Vagina (tissue), 2 donors: Measurements from ENCODE around the gene AMMECR1. TPM values are rescaled to one million over a fixed set of nuclear protein-coding genes. Genes with fewer than 3 reads are reported as not detected.

Experiments
- DNase-seq, 2 donors: peaks; one replicate each; pipeline ENCODE4 v3.0.0-alpha.2; 2017; ENCODE audit errors: extremely low spot score in 2 of 2
- H3K27ac ChIP-seq: fragments of 200-600 bp; sonication (generic); one replicate; pipeline ENCODE4 v1.5.1; 2019
- H3K27me3 ChIP-seq: fragments of 200-600 bp; sonication (generic); one replicate; pipeline ENCODE4 v1.5.1; 2019
- H3K36me3 ChIP-seq, 2 donors: fragments of 200-600 bp; sonication (generic); one replicate each; pipeline ENCODE4 v1.5.1; 2017 to 2019
- H3K4me1 ChIP-seq: fragments of 200-600 bp; sonication (generic); one replicate; pipeline ENCODE4 v1.5.1; 2019
- H3K4me3 ChIP-seq, 2 donors: fragments of 200-600 bp; sonication (generic); 1 replicate in 1 of 2; 2 replicates in 1 of 2; pipeline ENCODE4 v1.5.1; 2016 to 2019
- H3K9me3 ChIP-seq: fragments of 200-600 bp; sonication (generic); one replicate; pipeline ENCODE4 v1.5.1; 2019
- CTCF ChIP-seq, 3 experiments: fragments of 450-650 bp in 2 of 3; fragments of 200-600 bp in 1 of 3; sonication (generic) in 1 of 3; IDR thresholded peaks; one replicate each; pipeline ENCODE4 v1.5.1; 2017 to 2019; ENCODE audit warnings: antibody characterized with exemption in 3 of 3, mild to moderate bottlenecking in 2 of 3, moderate library complexity in 2 of 3
- POLR2A ChIP-seq, 2 donors: fragments of 450-650 bp; IDR thresholded peaks; one replicate each; pipeline ENCODE4 v1.6.1; 2017; ENCODE audit warnings: antibody characterized with exemption in 2 of 2, mild to moderate bottlenecking in 2 of 2, moderate library complexity in 2 of 2
- POLR2AphosphoS5 ChIP-seq, 2 donors: sonication (generic); formaldehyde crosslinking; IDR thresholded peaks; one replicate each; pipeline ENCODE4 v1.9.0; 2017; ENCODE audit warnings: antibody characterized with exemption in 2 of 2, mild to moderate bottlenecking in 2 of 2, low read depth in 1 of 2; ENCODE audit not compliant: insufficient read depth in 1 of 2
- intact Hi-C: fragments of 100-400 bp; cut with DNase I; formaldehyde crosslinking; loops from one replicate; pipeline ENCODE4 v1.15.1; 2023
- total RNA-seq: library from RNA; depleted of rRNA; stranded (reverse); fragments of >200 nt; gene quantifications from one replicate; pipeline ENCODE4 v1.2.3, GENCODE V29; 2016

Gene AMMECR1
- total RNA-seq, 1 donor from 2014 or later, result 8.1 TPM

DNA sequence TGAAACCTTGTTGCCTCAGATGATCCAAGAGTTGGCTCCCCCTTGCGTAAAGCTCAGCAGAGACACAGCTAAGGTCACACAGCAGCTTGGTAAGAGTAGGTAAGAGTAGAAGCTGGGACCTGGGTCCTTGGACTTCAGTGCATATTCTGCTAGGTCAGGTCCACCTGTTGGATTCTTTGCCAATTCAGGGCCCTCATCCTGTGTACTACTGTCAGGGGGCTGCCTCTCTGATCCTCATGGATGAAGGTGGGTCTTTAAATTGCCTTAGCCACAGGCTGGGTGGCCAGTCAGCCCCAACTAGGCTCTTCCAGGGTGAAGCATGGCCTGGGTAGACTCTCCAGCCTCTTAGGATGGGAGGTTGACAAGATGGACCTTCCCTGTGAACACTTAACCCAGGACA, 155.8 kb downstream of the AMMECR1 start:
- TF ChIP-seq POLR2AphosphoS5 (IDR thresholded peaks at IDR 0.05; ENCODE audit: insufficient read depth in 1 of 2, low read depth in 1 of 2) (no peak), POLR2A (IDR thresholded peaks at IDR 0.05) (no peak), CTCF (IDR thresholded peaks at IDR 0.05) (no peak)
- intact Hi-C loops, result no loop called here

DNA sequence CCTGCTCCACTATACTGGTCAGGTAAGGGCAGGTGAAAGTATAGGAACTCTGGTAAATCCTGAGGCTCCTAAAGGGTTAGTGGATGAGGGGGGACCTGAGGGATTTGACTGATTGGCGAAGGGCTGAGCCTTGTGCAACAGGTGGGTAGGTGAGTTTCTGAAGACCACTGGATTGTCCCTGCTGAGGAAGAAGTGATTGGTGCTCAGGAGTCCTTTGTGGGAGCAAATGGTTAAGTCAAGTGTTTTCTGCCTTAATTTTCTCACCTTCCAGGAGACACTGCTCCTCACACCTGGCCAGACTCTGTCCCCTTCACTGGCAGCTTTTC, 156.6 kb downstream of the AMMECR1 start:
- H3K4me3 ChIP-seq, result no peak overlapping the region
- TF ChIP-seq CTCF (IDR thresholded peaks at IDR 0.05) (no peak), POLR2A (IDR thresholded peaks at IDR 0.05) (no peak), POLR2AphosphoS5 (IDR thresholded peaks at IDR 0.05; ENCODE audit: insufficient read depth in 1 of 2, low read depth in 1 of 2) (no peak)
- H3K27ac ChIP-seq, result no peak overlapping the region
- H3K9me3 ChIP-seq, result no peaks in the 10 kb centered on the region
- H3K4me1 ChIP-seq, result peaks cover 7% of the 10 kb centered on the region
- DNase-seq, result no peak
- intact Hi-C loops, result no loop called here
- no peaks in the 10 kb centered on the region for H3K27me3 ChIP-seq
- H3K36me3 ChIP-seq, result no peaks in the 10 kb centered on the region

More for the DNA sequence above, 155.8 kb downstream of the AMMECR1 start:
- Histone ChIP-seq H3K9me3 (no peaks in the 10 kb centered on the region), H3K27me3 (no peaks in the 10 kb centered on the region), H3K4me3 (no peak overlapping the region), H3K4me1 (peaks cover 7% of the 10 kb centered on the region), H3K36me3 (no peaks in the 10 kb centered on the region), H3K27ac (no peak overlapping the region)
- peak in 1 of 2 donors; percentile 72 for DNase-seq

GRCh38 chrX:110159865-110160264, 158.0 kb downstream of the AMMECR1 start:
- Histone ChIP-seq H3K9me3 (no peaks in the 10 kb centered on the region), H3K27me3 (no peaks in the 10 kb centered on the region), H3K4me3 (no peak overlapping the region), H3K4me1 (peaks cover 7% of the 10 kb centered on the region), H3K36me3 (no peaks in the 10 kb centered on the region), H3K27ac (no peak overlapping the region)
- no peak for DNase-seq
- TF ChIP-seq CTCF (IDR thresholded peaks at IDR 0.05) (no peak), POLR2AphosphoS5 (IDR thresholded peaks at IDR 0.05; ENCODE audit: insufficient read depth in 1 of 2, low read depth in 1 of 2) (no peak), POLR2A (IDR thresholded peaks at IDR 0.05) (no peak)
- intact Hi-C loops, result loop anchor here (5.0 kb wide), 1 partner anchor 252 kb away; no protein-coding TSS in a partner anchor

GRCh38 chrX:110159235-110159634, 158.7 kb downstream of the AMMECR1 start:
- Histone ChIP-seq H3K27me3 (no peaks in the 10 kb centered on the region), H3K36me3 (no peaks in the 10 kb centered on the region), H3K27ac (no peak overlapping the region), H3K4me1 (peaks cover 7% of the 10 kb centered on the region), H3K9me3 (no peaks in the 10 kb centered on the region), H3K4me3 (no peak overlapping the region)
- intact Hi-C loops, result loop anchor here (5.0 kb wide), 1 partner anchor 253 kb away; no protein-coding TSS in a partner anchor
- DNase-seq, result peak in 1 of 2 donors; percentile 79
- TF ChIP-seq CTCF (IDR thresholded peaks at IDR 0.05), result no peak
- TF ChIP-seq POLR2AphosphoS5 (IDR thresholded peaks at IDR 0.05; ENCODE audit: insufficient read depth in 1 of 2, low read depth in 1 of 2), result no peak
- TF ChIP-seq POLR2A (IDR thresholded peaks at IDR 0.05), result no peak

DNA sequence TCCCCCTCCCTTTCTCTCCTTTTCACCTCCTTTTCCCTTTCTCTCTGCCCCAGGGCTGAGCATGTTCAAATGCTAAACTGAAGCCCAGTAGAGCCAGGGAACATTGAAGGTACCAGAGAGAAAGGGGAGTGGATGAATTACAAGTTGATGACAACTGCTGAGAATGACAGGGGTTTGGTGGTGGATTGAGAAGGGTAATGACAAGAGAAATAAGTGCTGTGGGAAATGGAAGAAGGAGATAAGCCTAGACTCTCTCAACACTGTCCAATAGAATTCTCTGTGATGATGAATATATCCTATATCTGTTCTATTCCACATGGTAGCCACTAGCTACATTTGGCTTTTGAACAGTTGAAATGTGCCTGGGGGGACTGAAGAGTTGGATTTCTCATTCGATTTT, 160.4 kb downstream of the AMMECR1 start:
- no peak overlapping the region for H3K4me3 ChIP-seq
- peaks cover 7% of the 10 kb centered on the region for H3K4me1 ChIP-seq
- intact Hi-C loops, result loop anchor here (5.0 kb wide), 1 partner anchor 255 kb away; no protein-coding TSS in a partner anchor

More for the DNA sequence above, 160.4 kb downstream of the AMMECR1 start:
- TF ChIP-seq POLR2AphosphoS5 (IDR thresholded peaks at IDR 0.05; ENCODE audit: insufficient read depth in 1 of 2, low read depth in 1 of 2), result no peak
- no peak for TF ChIP-seq CTCF (IDR thresholded peaks at IDR 0.05)
- no peak for TF ChIP-seq POLR2A (IDR thresholded peaks at IDR 0.05)
- H3K27ac ChIP-seq, result no peak overlapping the region
- H3K9me3 ChIP-seq, result no peaks in the 10 kb centered on the region
- no peak for DNase-seq
- no peaks in the 10 kb centered on the region for H3K36me3 ChIP-seq
- no peaks in the 10 kb centered on the region for H3K27me3 ChIP-seq
